Activated CD4-positive, CD25-positive, alpha-beta regulatory T cell treated with anti-CD3 and anti-CD28 coated beads, Interleukin-2, amount 50 U/mL, for 16 hours (primary cell): ENCODE measurements around the gene CDYL.

Source experiments
- DNase-seq: peaks from one replicate; pipeline ENCODE4 v3.0.0-alpha.2; 2020; ENCODE audit warnings: low read depth, low spot score

The CDYL gene

GRCh38 chr6:4935975-4936680 is 159.9 kb downstream of the CDYL start:
- no peak for DNase-seq

GRCh38 chr6:4936681-4937041 is 160.5 kb downstream of the CDYL start:
- no peak for DNase-seq

DNA sequence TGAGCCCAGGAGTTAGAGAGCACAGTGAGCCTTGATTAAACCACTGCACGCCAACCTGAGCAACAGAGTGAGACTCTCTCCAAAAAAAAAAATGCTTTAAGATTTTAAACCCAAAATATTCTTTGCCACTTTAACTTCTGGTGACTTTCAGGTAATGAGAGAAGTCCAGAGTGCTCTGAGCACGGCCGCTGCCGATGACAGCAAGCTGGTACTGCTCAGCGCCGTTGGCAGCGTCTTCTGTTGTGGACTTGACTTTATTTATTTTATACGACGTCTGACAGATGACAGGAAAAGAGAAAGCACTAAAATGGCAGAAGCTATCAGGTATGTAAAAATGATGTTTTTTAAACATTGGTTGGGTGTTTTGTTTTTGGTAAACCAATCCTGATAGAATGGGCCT is 161.2 kb downstream of the CDYL start:
- DNase-seq = no peak

DNA sequence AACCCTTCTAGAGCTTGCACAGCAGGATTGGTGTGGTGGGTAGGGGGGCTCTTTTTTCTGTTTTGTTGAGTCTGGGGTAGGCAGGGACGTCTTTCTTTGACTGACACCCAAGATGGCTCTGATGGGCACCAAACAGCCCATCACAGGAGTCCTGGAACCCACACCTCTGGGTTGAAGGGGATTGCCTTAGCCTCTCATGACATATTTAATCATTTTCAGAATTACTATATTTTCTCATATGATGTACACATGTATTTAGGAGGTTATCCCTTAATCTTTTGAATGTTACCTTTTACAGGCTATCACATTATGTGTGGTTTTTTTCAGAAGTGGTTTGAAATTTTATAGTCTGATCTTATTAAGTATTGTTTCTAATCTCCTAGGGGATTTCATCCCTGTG is 163.0 kb downstream of the CDYL start:
- DNase-seq = no peak

DNA sequence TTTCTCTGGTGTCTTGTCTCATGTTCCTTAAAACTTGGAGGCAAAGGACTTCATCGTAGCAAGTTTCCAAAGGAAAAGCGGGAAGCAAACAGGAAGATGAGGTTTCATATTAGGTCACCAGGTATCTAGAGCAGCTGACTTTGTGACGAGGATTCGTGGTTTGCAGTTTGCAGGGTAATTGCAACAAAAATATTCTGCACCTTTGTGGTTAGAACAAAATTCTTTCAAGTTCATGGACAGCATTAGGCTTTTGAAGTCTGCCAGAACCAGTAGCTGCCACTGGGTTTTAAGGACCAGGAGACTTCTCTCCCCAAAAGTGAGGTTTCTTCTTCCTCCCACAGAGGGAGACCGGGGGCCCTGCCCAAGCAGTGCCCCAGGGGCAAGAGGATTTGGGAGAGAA is 164.2 kb downstream of the CDYL start:
- no peak for DNase-seq

DNA sequence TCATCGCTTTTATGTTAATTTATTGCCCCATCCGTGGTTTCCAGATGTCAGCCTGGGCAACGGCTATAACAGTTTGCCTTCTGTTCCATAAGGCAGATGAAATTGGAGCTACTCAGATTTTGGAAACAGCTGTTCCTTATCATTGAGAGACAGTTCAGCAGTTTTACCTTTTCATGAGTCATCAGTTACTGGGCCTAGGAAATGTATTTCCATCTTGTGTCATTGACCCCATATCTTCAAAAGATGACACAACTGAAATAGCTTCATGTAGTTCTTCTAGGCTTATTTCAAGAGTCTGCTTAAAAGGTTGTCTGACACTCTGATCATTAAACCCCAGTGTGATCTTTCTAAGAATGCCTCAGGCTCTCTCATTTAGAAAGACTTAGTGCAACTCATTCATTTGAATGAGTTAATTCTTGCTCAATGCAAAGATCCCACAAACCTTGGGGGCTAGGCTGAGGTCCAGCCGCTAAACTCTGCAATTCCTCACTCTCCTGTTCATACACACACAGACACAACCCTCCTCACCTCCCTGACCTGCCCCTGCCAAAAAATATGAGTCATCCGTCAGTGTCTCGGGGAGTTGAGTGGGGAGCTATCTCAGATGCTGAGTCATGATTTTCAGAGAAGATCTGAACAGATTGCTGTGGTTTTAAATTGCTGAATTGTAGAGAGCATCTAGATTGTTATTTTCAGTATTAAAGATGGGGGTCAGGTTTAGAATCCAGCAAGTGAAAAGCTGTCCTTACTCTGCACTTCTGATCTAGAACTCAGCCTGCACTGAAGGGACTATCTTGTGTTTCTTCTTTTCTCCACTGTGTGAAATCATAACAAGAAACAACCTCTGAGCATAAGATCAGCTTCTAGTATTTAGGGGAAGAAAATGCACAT is 165.8 kb downstream of the CDYL start:
- peak; percentile 6 for DNase-seq

DNA sequence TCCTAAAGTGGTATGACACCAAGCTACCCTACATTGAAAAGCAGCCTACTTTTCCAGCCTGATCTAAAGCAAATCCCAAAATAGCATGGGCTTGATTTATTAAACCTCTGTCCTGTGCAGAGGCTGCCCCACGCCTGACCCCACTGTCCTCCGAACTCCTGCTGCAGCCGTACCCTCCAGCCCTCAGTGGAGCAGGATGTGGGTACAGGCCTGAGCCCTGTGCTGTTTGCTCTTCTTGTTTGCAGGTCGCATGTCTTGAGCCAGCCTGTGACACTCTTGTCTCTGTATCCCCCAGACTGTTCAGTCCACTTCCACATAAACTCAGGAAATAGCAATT is 166.4 kb downstream of the CDYL start:
- DNase-seq = no peak

GRCh38 chr6:4943716-4944115 is 167.5 kb downstream of the CDYL start:
- no peak for DNase-seq

- no peak for DNase-seq
These were observed 168.1 kb downstream of the CDYL start for GRCh38 chr6:4944325-4944724.

DNA sequence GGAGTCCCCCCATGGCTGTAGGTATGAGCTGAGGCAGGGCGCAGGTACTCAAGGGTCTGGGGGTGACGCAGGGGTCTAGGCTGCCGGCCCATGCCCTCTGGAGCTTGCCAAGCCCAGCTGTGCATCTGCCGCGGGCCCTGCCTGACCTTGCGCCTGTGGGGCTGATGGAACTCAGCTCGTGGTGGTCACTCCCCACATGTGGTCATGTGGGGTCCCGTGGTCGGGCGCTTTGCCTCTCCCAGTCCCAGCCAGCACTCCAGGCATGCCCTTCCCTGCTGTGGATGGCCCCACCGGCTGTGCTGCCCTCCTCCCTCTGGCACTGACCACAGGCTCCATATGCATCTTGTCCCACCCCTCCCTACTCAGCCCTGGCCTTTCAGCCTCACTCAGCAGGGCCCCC is 170.3 kb downstream of the CDYL start:
- DNase-seq = no peak

DNA sequence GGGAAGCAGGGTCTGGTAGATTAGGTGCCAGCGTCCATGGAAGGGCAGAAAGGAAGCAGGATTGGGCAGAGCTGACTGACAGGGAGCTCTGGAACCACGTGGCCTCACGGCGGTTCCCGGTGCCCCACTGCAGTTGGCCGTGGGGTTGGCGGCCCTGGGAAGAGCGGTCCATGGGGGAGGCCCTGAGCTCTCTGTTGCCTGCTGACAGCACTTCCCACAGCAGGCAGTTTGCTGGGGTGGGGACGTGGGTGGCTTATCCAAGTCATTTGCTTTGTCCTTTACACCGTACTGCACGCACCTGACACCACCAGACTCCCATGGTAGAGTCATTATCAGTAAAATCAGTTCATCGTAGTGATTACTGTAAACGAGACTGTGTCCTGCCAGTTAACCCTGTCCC is 171.5 kb downstream of the CDYL start:
- DNase-seq = no peak

GRCh38 chr6:4948781-4949450 is 172.7 kb downstream of the CDYL start:
- DNase-seq = no peak

DNA sequence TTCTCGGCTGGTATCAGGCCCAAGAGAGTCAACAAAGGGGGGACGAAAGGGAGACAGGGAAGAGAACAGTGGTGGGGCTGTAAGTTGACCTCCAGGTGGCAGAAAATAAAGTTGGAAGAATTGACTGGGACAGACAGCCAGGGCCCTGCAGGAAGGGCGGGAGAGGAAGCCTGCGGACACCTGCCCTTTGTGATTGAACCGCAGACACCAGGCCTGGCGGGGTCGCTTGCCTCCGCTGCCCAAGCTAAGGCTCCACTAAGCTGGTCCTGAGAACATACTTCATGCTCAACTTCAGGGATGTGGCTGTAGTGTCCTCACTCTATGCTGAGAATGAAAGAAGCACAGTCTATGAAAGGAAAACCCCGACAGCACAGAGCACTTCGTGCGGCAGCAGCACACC is 173.9 kb downstream of the CDYL start:
- DNase-seq = no peak

DNA sequence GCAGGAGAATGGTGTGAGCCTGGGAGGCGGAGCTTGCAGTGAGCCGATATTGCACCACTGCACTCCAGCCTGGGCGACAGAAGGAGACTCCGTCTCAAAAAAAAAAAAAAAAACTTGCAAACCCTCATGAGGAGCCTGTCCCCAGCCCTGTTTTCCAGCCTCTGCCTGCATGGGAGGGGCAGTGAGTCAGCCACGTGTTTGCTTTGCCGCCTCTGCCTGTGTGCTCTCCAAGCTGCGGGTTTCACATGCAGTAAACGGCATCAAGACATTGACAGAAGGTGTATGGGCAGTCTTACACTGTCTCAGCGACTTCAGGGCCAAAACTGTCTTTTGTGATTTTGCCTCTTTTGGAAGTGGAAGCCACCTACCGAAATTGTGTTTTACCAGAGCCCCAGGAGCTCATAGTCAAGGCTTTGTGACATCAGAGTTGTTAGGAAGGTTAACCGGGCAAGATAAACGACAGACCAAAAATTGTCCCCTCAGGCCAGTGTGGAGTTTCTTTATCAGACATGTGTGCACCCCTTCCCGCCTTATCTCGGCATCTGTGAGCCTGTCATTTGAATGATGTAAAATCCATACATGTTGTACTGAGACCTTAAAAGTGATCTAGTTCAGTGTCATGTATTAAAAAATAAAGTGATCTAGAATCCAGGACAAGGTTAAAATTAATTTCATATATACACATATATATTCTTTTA is 174.8 kb downstream of the CDYL start:
- no peak for DNase-seq

DNA sequence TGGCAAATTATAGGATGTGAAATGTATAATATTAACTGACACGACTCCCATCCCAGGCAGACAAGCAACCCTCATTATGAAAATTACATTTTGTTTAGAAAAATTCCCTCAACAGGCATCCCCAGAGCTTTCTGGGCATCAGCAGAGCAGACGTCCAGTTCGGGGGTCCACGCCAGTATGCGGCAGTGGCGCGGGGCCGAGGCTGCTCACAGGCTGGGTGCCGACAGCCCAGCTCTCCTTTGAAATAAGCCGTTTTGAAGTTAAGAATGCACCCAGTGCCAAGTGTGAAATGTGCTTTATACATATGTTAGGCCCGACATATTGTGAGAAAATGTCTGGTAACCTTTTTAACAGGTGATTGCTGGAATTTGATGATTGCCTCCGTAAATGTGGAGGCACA is 177.2 kb downstream of the CDYL start:
- no peak for DNase-seq

DNA sequence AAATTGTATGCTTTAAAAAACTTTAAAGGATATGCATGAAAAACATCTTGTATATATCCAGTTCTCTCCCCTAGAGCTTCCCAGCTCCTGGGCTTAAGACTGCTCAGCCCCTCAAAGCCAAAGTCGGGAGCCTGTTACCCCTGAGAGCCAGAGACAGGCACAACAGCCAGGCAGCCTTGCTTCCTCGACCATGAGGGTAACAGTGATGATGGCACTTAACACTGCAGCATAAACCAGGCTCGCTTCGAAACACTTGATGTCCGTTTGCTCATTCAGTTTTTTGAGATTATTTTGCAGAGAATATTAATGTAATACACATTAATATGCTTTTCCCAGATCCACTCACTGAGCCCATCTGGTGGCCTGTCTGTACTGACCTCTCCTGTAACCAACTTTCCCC is 180.4 kb downstream of the CDYL start:
- no peak for DNase-seq

DNA sequence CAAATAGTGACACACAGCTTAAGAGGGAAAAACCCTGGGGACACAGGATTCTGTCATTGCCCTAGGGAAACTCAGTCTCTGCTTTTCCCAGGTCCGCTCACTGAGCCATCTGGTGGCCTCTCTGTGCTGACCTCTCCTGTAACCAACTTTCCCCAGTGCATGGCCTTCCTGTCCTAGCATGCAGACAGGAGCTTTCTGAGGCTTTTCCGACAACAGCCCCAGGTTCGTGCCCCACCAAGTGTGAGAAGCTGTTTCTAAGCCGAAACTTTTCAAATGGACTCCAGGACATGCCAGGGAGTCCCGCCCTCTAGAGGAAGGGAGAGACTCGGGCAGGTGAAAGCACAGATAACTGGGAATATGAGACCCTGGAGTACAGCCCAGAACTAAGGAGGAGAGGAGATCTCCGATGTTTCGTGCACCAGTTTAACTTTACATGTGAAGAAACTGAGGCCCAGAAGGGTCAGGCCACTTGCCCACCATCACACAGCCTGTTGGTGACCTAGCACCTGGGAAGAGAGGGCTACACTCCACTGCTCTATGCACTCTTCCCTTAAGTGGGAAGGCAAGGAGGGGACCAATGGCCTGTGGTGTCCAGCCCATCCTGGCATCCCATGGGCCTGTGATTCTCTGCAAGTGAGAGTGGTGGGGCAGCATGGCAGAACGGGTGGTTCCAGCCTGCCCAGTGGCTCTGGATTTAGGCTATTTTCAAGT is 181.5 kb downstream of the CDYL start:
- no peak for DNase-seq

DNA sequence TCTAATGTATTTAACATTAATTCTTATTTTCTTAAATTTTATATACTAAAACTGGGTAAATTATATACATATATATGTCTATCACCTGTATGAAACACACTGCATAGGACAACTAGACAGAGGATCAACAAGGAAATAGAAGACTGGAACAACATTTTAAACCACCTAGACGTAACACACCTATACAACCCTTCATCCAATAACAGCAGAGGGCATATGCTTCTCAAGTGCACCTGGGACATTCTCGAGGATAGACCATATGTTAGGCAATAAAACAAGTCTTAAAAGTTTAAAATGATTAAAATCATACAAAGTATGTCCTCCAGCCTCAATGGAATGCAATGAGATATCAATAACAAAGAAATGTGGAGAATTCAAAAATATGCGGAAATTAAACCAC is 182.4 kb downstream of the CDYL start:
- no peak for DNase-seq

DNA sequence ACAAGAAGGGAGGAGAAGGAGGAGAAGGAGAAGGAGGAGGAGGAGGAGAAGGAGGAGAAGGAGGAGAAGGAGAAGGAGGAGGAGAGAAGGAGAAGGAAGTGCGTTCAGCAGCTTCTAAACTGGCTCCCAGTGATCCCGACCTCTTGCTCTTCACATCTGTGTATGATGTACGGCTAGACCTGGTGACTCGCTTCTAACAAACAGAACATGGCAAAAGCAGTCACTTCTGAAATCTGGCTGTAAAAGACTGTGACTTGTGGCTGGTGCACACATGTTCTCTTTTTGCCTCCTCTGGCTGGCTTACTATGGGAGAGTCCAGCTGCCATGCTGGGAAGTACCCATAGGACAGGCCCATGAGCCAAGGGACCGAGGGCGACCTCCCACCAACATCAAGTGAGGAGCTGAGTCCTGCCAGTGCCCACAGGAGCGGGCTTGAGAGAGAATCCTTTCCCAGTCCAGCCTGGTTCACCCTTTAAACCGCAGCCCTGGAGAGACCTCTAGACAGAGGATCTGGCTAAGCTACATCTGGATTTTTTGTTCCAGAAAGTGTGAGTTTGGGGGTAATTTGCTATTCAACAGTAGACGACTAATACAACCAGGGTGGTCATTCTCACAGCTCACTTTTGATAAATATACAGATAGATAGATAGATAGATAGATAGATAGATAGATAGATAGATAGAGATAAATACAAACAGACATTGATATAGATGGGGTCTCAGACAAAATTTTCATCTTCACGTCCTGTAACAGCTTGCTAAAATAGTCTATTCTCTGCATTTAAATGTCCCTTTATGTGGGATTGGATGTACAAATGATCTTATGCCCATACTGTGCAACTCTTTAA is 185.3 kb downstream of the CDYL start:
- no peak for DNase-seq

DNA sequence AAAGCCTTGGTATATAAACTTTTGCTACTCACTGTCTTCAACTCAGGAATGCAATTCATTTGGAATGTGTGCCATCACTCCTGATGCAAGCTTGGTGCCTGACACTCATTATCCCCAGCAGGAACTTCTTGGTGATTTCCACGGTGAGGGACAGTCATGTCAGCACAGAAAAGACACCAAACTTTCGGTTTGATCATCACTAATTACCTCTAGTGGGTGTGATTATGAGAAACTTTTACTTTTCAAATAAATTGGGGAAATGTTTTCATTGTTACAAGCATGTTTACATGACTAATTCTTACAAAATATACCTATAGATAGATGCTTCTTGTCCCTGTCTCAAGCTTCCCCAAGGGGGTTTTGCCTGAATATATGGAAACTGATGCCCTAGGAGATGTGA is 186.7 kb downstream of the CDYL start:
- DNase-seq = no peak
